OCI-LY7 (cell line): ENCODE measurements around the gene AUTS2.

Experiments
- CTCF ChIP-seq: fragments of 200-600 bp; sonication (generic); conservative IDR thresholded peaks from 2 replicates; pipeline ENCODE4 v1.5.1; 2014; ENCODE audit warnings: mild to moderate bottlenecking, antibody characterized with exemption, low read length, moderate library complexity, mixed read lengths
- EZH2phosphoT487 ChIP-seq: fragments of 200-600 bp; sonication (generic); IDR thresholded peaks from 2 replicates; pipeline ENCODE4 v1.6.1; 2018; ENCODE audit warnings: low read depth, borderline replicate concordance, mild to moderate bottlenecking, mixed run types, antibody characterized with exemption, low read length, moderate library complexity, mixed read lengths

GRCh38 chr7:69871213-69871885 is 273.1 kb downstream of the AUTS2 start:
- no peak for TF ChIP-seq CTCF
- TF ChIP-seq EZH2phosphoT487: no peak
